ENCODE measurements around the gene PSMC1. TPM values are rescaled to one million over a fixed set of nuclear protein-coding genes. Genes with fewer than 3 reads are reported as not detected.
A peak's percentile ranks its signal among the peaks of the same experiment; 100 is the strongest.

The PSMC1 gene
- total and polyA plus RNA-seq, 4 donors = 73.6 to 195 (median 110) TPM

DNA sequence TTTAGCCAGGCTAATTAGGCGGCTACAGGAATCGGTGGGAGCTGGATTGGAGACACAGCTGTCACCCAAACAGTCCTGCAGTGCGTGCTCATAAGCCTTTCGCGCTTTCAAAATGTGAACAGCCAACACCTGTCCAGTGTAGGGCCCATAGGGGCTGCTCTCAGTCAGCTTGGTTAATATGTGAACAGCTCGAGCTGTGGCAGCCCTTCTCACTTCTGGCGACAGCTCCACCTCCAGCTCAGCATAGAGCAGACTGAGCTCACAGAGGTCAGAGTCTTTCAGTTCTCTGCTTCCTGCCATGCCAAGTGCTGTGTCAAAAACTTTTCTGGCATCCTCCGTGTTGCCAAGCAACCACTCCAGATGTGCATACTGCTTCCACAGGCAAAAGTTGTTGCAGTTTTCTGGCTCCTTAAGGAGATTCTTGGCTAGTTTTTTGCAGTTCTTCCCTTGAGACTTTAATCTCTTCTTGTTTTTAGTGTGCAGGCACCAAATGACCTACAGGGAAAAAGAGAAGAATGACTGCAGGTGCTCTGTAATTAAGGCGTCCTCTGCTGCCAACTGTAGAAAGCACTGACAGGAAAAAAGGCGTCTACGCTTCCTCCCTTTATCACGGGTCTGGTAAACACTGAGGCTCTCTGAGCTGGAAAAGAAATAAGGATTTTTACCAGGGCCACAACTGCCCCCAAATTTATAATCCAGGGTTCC lies 32.5 kb downstream of the PSMC1 start:
- H3K4me1 ChIP-seq (ENCODE audit: control insufficient read depth in 5 of 5, insufficient read depth in 5 of 5, low read length in 5 of 5) = no peaks in the 10 kb centered on the region
- no peak for ATAC-seq (ENCODE audit: insufficient read depth, low FRiP score)
- H3K27ac ChIP-seq (ENCODE audit: low read depth in 1 of 2, low read length in 1 of 2) = no peak overlapping the region
- TF ChIP-seq, protein P1, sequence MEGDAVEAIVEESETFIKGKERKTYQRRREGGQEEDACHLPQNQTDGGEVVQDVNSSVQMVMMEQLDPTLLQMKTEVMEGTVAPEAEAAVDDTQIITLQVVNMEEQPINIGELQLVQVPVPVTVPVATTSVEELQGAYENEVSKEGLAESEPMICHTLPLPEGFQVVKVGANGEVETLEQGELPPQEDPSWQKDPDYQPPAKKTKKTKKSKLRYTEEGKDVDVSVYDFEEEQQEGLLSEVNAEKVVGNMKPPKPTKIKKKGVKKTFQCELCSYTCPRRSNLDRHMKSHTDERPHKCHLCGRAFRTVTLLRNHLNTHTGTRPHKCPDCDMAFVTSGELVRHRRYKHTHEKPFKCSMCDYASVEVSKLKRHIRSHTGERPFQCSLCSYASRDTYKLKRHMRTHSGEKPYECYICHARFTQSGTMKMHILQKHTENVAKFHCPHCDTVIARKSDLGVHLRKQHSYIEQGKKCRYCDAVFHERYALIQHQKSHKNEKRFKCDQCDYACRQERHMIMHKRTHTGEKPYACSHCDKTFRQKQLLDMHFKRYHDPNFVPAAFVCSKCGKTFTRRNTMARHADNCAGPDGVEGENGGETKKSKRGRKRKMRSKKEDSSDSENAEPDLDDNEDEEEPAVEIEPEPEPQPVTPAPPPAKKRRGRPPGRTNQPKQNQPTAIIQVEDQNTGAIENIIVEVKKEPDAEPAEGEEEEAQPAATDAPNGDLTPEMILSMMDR (IDR thresholded peaks at IDR 0.05; ENCODE audit: control extremely low read depth, extremely low read depth) = no peak
- H3K27me3 ChIP-seq (ENCODE audit: control insufficient read depth in 3 of 3, insufficient read depth in 3 of 3, low read length in 2 of 3) = no peaks in the 10 kb centered on the region
- peaks cover 13 to 43% (median 38%) of the 10 kb centered on the region in 4 donors for H3K36me3 ChIP-seq (ENCODE audit: control insufficient read depth in 4 of 4, insufficient read depth in 4 of 4, low read length in 4 of 4)
- H3K4me3 ChIP-seq = no peak overlapping the region
- H3K9me3 ChIP-seq (ENCODE audit: control insufficient read depth in 4 of 4, insufficient read depth in 3 of 4, low read length in 3 of 4) = no peaks in the 10 kb centered on the region
- 63 to 68% methylated on average over 12 of the region's 12 CpGs for WGBS, 2 donors
- no peak overlapping the region for H3K9ac ChIP-seq (ENCODE audit: insufficient read depth in 1 of 2, low read length in 2 of 2)
- peak; percentile 33 to 66 (median 54) for DNase-seq

DNA sequence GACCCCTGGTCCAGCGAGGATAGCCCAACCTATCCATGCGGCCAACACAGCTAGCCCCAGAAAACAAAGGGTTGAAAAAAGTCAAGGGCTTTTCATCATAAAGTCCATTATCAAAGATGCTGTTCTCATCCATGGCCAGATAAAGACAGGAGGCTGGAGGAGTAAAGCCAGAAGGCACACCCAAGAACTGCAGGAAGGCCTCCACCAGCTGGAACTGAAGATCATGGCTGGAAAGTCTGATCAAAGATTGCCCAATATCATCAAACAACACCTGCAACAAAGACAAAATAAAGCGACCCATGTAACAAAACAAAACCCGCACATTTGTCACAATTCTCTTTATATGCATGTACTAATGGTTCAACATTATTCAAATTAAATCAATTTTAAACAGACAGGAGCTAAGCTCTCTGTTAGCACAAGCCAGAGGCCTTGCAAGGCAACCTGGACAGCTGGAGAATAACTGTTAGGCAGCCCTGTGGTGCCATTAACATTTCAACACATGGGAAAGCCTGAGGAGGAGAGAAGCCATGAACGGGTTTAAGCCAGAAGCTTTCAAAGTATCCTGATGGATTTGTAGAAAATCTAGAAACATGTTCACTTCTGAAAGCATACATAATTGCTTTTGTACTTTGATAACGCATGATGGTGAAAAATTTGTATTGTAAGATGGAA lies 34.1 kb downstream of the PSMC1 start:
- Histone ChIP-seq H3K36me3 (ENCODE audit: control insufficient read depth in 4 of 4, insufficient read depth in 4 of 4, low read length in 4 of 4) (peaks cover 13 to 53% (median 41%) of the 10 kb centered on the region in 4 donors), H3K4me3 (no peak overlapping the region), H3K9me3 (ENCODE audit: control insufficient read depth in 4 of 4, insufficient read depth in 3 of 4, low read length in 3 of 4) (no peaks in the 10 kb centered on the region), H3K9ac (ENCODE audit: insufficient read depth in 1 of 2, low read length in 2 of 2) (no peak overlapping the region), H3K4me1 (ENCODE audit: control insufficient read depth in 5 of 5, insufficient read depth in 5 of 5, low read length in 5 of 5) (no peaks in the 10 kb centered on the region), H3K27me3 (ENCODE audit: control insufficient read depth in 3 of 3, insufficient read depth in 3 of 3, low read length in 2 of 3) (no peaks in the 10 kb centered on the region), H3K27ac (ENCODE audit: low read depth in 1 of 2, low read length in 1 of 2) (no peak overlapping the region)
- DNase-seq = no peak
- TF ChIP-seq, protein P1 (IDR thresholded peaks at IDR 0.05; ENCODE audit: control extremely low read depth, extremely low read depth) = no peak
- 93% methylated on average over 6 of the region's 6 CpGs for WGBS, 2 donors
- ATAC-seq (ENCODE audit: insufficient read depth, low FRiP score) = no peak

DNA sequence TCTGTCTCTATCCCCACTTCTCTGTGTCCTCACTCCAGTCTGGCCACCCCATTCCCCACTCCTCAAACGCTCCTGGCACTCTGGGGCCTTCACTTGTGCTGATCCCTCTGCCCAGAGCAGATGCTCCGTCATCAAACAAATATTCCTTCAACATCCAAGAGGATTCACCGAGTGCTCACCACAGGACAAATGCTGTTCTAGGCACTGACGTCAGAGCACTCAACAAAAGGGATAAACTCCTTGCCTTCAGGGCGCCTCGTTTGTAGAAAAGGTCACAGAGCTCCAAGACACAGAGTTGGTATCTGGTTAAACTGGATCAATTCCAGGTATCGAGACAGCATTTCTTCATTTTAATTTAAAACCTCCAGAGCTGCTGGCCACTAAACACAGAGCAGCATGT lies 35.3 kb downstream of the PSMC1 start:
- Histone ChIP-seq H3K9ac (ENCODE audit: insufficient read depth in 1 of 2, low read length in 2 of 2) (no peak overlapping the region), H3K36me3 (ENCODE audit: control insufficient read depth in 4 of 4, insufficient read depth in 4 of 4, low read length in 4 of 4) (peaks cover 10 to 50% (median 34%) of the 10 kb centered on the region in 4 donors), H3K27ac (ENCODE audit: low read depth in 1 of 2, low read length in 1 of 2) (no peak overlapping the region), H3K27me3 (ENCODE audit: control insufficient read depth in 3 of 3, insufficient read depth in 3 of 3, low read length in 2 of 3) (no peaks in the 10 kb centered on the region), H3K9me3 (ENCODE audit: control insufficient read depth in 4 of 4, insufficient read depth in 3 of 4, low read length in 3 of 4) (no peaks in the 10 kb centered on the region), H3K4me3 (no peak overlapping the region), H3K4me1 (ENCODE audit: control insufficient read depth in 5 of 5, insufficient read depth in 5 of 5, low read length in 5 of 5) (no peaks in the 10 kb centered on the region)
- TF ChIP-seq, protein P1 (IDR thresholded peaks at IDR 0.05; ENCODE audit: control extremely low read depth, extremely low read depth) = no peak
- WGBS, 2 donors = 92 to 94% methylated on average over 7 of the region's 7 CpGs
- DNase-seq (no peak), ATAC-seq (ENCODE audit: insufficient read depth, low FRiP score) (no peak)

Data from lung (tissue), 12 donors.